ENCODE data around the gene DHX34. TPM values are rescaled to one million over a fixed set of nuclear protein-coding genes. Genes with fewer than 3 reads are reported as not detected.
"Not testable (repeated sequence)": the region's sequence is repeated elsewhere in the genome, so short reads cannot be mapped to it uniquely, and the experiment has no call there.

The DHX34 gene
- total RNA-seq, 2 experiments from 2014 or later = 17.4 to 19.5 TPM

- Mint-ChIP-seq H3K4me1 (no peaks in the 10 kb centered on the region), H3K36me3 (peaks cover 7% of the 10 kb centered on the region), H3K4me3 (no peak overlapping the region), H3K27me3 (no peaks in the 10 kb centered on the region), H3K9me3 (no peaks in the 10 kb centered on the region), H3K27ac (no peak overlapping the region)
- no peak for DNase-seq
Observed at GRCh38 chr19:47373246-47374240, 24.4 kb downstream of the DHX34 start.

GRCh38 chr19:47374876-47375693 lies 26.0 kb downstream of the DHX34 start:
- H3K9me3 Mint-ChIP-seq = no peaks in the 10 kb centered on the region
- no peaks in the 10 kb centered on the region for H3K27me3 Mint-ChIP-seq
- peaks cover 2% of the 10 kb centered on the region for H3K4me1 Mint-ChIP-seq
- no peak for DNase-seq
- H3K27ac Mint-ChIP-seq = no peak overlapping the region
- no peak overlapping the region for H3K4me3 Mint-ChIP-seq
- H3K36me3 Mint-ChIP-seq = peaks cover 7% of the 10 kb centered on the region

GRCh38 chr19:47375694-47376588 lies 26.8 kb downstream of the DHX34 start:
- Mint-ChIP-seq H3K4me1 (peaks cover 8% of the 10 kb centered on the region), H3K9me3 (no peaks in the 10 kb centered on the region), H3K27me3 (no peaks in the 10 kb centered on the region), H3K4me3 (no peak overlapping the region), H3K27ac (no peak overlapping the region), H3K36me3 (peaks cover 7% of the 10 kb centered on the region)
- DNase-seq = no peak

GRCh38 chr19:47376589-47377144 lies 27.6 kb downstream of the DHX34 start:
- no peak for DNase-seq
- Mint-ChIP-seq H3K27ac (no peak overlapping the region), H3K4me1 (peaks cover 14% of the 10 kb centered on the region), H3K36me3 (peaks cover 12% of the 10 kb centered on the region), H3K4me3 (no peak overlapping the region), H3K9me3 (no peaks in the 10 kb centered on the region), H3K27me3 (no peaks in the 10 kb centered on the region)

GRCh38 chr19:47377208-47377701 lies 28.1 kb downstream of the DHX34 start:
- Mint-ChIP-seq H3K4me1 (peaks cover 16% of the 10 kb centered on the region), H3K4me3 (no peak overlapping the region), H3K27ac (no peak overlapping the region), H3K9me3 (no peaks in the 10 kb centered on the region), H3K27me3 (no peaks in the 10 kb centered on the region), H3K36me3 (peaks cover 13% of the 10 kb centered on the region)
- DNase-seq = no peak

GRCh38 chr19:47377801-47378200 lies 28.7 kb downstream of the DHX34 start:
- peaks cover 16% of the 10 kb centered on the region for H3K4me1 Mint-ChIP-seq

GRCh38 chr19:47378246-47378645 lies 29.1 kb downstream of the DHX34 start:
- DNase-seq = no peak
- H3K4me3 Mint-ChIP-seq = no peak overlapping the region
- peaks cover 19% of the 10 kb centered on the region for H3K4me1 Mint-ChIP-seq
- no peak overlapping the region for H3K27ac Mint-ChIP-seq
- H3K27me3 Mint-ChIP-seq = no peaks in the 10 kb centered on the region
- peaks cover 17% of the 10 kb centered on the region for H3K36me3 Mint-ChIP-seq
- H3K9me3 Mint-ChIP-seq = no peaks in the 10 kb centered on the region

More at GRCh38 chr19:47377801-47378200, 28.7 kb downstream of the DHX34 start:
- H3K4me3 Mint-ChIP-seq = no peak overlapping the region
- H3K27me3 Mint-ChIP-seq = no peaks in the 10 kb centered on the region
- no peak overlapping the region for H3K27ac Mint-ChIP-seq
- no peaks in the 10 kb centered on the region for H3K9me3 Mint-ChIP-seq
- H3K36me3 Mint-ChIP-seq = peaks cover 15% of the 10 kb centered on the region
- no peak for DNase-seq

- no peak overlapping the region for H3K4me3 Mint-ChIP-seq
- H3K9me3 Mint-ChIP-seq = no peaks in the 10 kb centered on the region
- no peaks in the 10 kb centered on the region for H3K27me3 Mint-ChIP-seq
- no peak for DNase-seq
- H3K4me1 Mint-ChIP-seq = peaks cover 23% of the 10 kb centered on the region
- no peak overlapping the region for H3K27ac Mint-ChIP-seq
- peaks cover 17% of the 10 kb centered on the region for H3K36me3 Mint-ChIP-seq
Observed at GRCh38 chr19:47379381-47379938, 30.3 kb downstream of the DHX34 start.

- Mint-ChIP-seq H3K4me1 (peaks cover 23% of the 10 kb centered on the region), H3K4me3 (no peak overlapping the region), H3K27ac (no peak overlapping the region), H3K9me3 (no peaks in the 10 kb centered on the region), H3K36me3 (peaks cover 17% of the 10 kb centered on the region), H3K27me3 (no peaks in the 10 kb centered on the region)
- no peak for DNase-seq
Observed at GRCh38 chr19:47380559-47380958, 31.4 kb downstream of the DHX34 start.

GRCh38 chr19:47381121-47381520 lies 32.0 kb downstream of the DHX34 start:
- H3K27ac Mint-ChIP-seq = peak overlapping the region; percentile 16

GRCh38 chr19:47381653-47382279 lies 32.7 kb downstream of the DHX34 start:
- Mint-ChIP-seq H3K27ac (peak overlapping the region; percentile 16), H3K4me1 (peaks cover 23% of the 10 kb centered on the region), H3K36me3 (peaks cover 14% of the 10 kb centered on the region), H3K9me3 (no peaks in the 10 kb centered on the region), H3K4me3 (no peak overlapping the region), H3K27me3 (no peaks in the 10 kb centered on the region)
- DNase-seq = no peak

More at GRCh38 chr19:47381121-47381520, 32.0 kb downstream of the DHX34 start:
- Mint-ChIP-seq H3K4me3 (no peak overlapping the region), H3K4me1 (peaks cover 23% of the 10 kb centered on the region), H3K27me3 (no peaks in the 10 kb centered on the region), H3K36me3 (peaks cover 15% of the 10 kb centered on the region), H3K9me3 (no peaks in the 10 kb centered on the region)
- DNase-seq = no peak

- H3K4me3 Mint-ChIP-seq, H3K27me3 Mint-ChIP-seq, H3K27ac Mint-ChIP-seq, DNase-seq, H3K9me3 Mint-ChIP-seq: not testable (repeated sequence)
- Mint-ChIP-seq H3K36me3 (peaks cover 14% of the 10 kb centered on the region), H3K4me1 (peaks cover 23% of the 10 kb centered on the region)
Observed at GRCh38 chr19:47383890-47384289, 34.8 kb downstream of the DHX34 start.

GRCh38 chr19:47384533-47384932 lies 35.4 kb downstream of the DHX34 start:
- not testable (repeated sequence) for H3K27ac Mint-ChIP-seq, H3K4me3 Mint-ChIP-seq, H3K27me3 Mint-ChIP-seq, DNase-seq, H3K9me3 Mint-ChIP-seq
- Mint-ChIP-seq H3K36me3 (peaks cover 14% of the 10 kb centered on the region), H3K4me1 (peaks cover 23% of the 10 kb centered on the region)

All from activated naive CD8-positive, alpha-beta T cell treated with anti-CD3 and anti-CD28 coated beads for 36 hours (primary cell).